Endothelial cell of umbilical vein (primary cell): Measurements from ENCODE around the gene DAB2IP. TPM values are rescaled to one million over a fixed set of nuclear protein-coding genes. Genes with fewer than 3 reads are reported as not detected.

Source experiments
- BruUV-seq: library from RNA; stranded (reverse); fragments of 400-500 nt; replicated peaks from 2 replicates; lab custom pipeline; 2021; lab: Mats Ljungman, UMichigan
- CTCF ChIA-PET: fragments of 300-600, 350-600 bp; sonication (Branson Sonifier 250); formaldehyde crosslinking; loops from one replicate; lab custom pipeline; 2021; ENCODE audit warnings: antibody characterized with exemption, inconsistent platforms; lab: Charles Lee
- POLR2A ChIA-PET: fragments of 300-600, 350-600 bp; sonication (Branson Sonifier 250); formaldehyde crosslinking; loops from one replicate; lab custom pipeline; 2021; ENCODE audit warnings: antibody characterized with exemption, inconsistent platforms; lab: Charles Lee
- DNase-seq: peaks from one replicate; pipeline ENCODE4 v3.0.0-alpha.2; 2011; ENCODE audit warnings: low read depth, low spot score
- FAIRE-seq: peaks from 2 replicates; lab custom pipeline; 2011; peaks lifted over from hg19 to GRCh38; lab: Jason Lieb, UNC
- H2AFZ ChIP-seq: 2 replicates; pipeline ENCODE4 v1.6.0; 2012; ENCODE audit warnings: low read depth, low read length, control low read depth, inconsistent platforms
- H3K27ac ChIP-seq: 2 replicates; pipeline ENCODE4 v1.5.1; 2011; ENCODE audit warnings: low read depth, mild to moderate bottlenecking, control low read depth, low read length, moderate library complexity; ENCODE audit not compliant: insufficient read depth
- H3K27me3 ChIP-seq, 2 experiments: 2 replicates each; pipeline versions ENCODE4 v1.6.0 to v1.6.1; 2011; ENCODE audit warnings: low read length in 2 of 2, mixed read lengths in 1 of 2; ENCODE audit not compliant: control insufficient read depth in 2 of 2, insufficient read depth in 2 of 2
- H3K36me3 ChIP-seq, 2 experiments: 2 replicates in 1 of 2; 3 replicates in 1 of 2; pipeline ENCODE4 v1.5.1; 2011; ENCODE audit warnings: low read length in 2 of 2, mild to moderate bottlenecking in 1 of 2, moderate library complexity in 1 of 2; ENCODE audit not compliant: control insufficient read depth in 2 of 2, insufficient read depth in 2 of 2; ENCODE audit errors: extremely low read depth in 1 of 2
- H3K4me1 ChIP-seq: 3 replicates; pipeline ENCODE4 v1.5.1; 2011; ENCODE audit warnings: mild to moderate bottlenecking, low read length; ENCODE audit not compliant: control insufficient read depth, insufficient read depth; ENCODE audit errors: extremely low read depth
- H3K4me2 ChIP-seq: 2 replicates; pipeline ENCODE4 v1.6.1; 2011; ENCODE audit warnings: low read length, control low read depth, mixed read lengths; ENCODE audit not compliant: insufficient read depth
- H3K4me3 ChIP-seq, 3 experiments: fragments of 200-600 bp in 1 of 3; sonication (generic), shearing (Covaris generic) in 1 of 3; replicated peaks in 1 of 3; 2 replicates each; pipeline ENCODE4 v1.5.1; 2011 to 2016; ENCODE audit warnings: control low read depth in 3 of 3, low read length in 3 of 3, mild to moderate bottlenecking in 2 of 3, inconsistent platforms in 1 of 3, low read depth in 1 of 3, moderate library complexity in 1 of 3; ENCODE audit not compliant: insufficient read depth in 1 of 3
- H3K79me2 ChIP-seq: 2 replicates; pipeline ENCODE4 v1.6.0; 2012; ENCODE audit warnings: low read length, inconsistent platforms; ENCODE audit not compliant: control insufficient read depth, insufficient read depth
- H3K9ac ChIP-seq: replicated peaks from 2 replicates; pipeline ENCODE3; 2011; ENCODE audit warnings: low read length, control low read depth; ENCODE audit not compliant: insufficient read depth; ENCODE audit errors: extremely low read depth
- H3K9me1 ChIP-seq: replicated peaks from 3 replicates; pipeline ENCODE4 v1.6.0; 2011; ENCODE audit warnings: mild to moderate bottlenecking, low read length; ENCODE audit not compliant: control insufficient read depth, insufficient read depth; ENCODE audit errors: extremely low read depth
- H3K9me3 ChIP-seq: replicated peaks from 2 replicates; pipeline ENCODE4 v1.5.1; 2012; ENCODE audit warnings: low read length, inconsistent platforms; ENCODE audit not compliant: control insufficient read depth, insufficient read depth
- H4K20me1 ChIP-seq: replicated peaks from 2 replicates; pipeline ENCODE3; 2011; ENCODE audit warnings: mild to moderate bottlenecking, low read length; ENCODE audit not compliant: control insufficient read depth, insufficient read depth; ENCODE audit errors: extremely low read depth
- CTCF ChIP-seq, 2 donors: IDR thresholded peaks; 1 replicate in 1 of 2; 2 replicates in 1 of 2; pipeline ENCODE4 v1.5.1; 2011; ENCODE audit warnings: low read length in 2 of 2, mild to moderate bottlenecking in 2 of 2, moderate library complexity in 2 of 2, control low read depth in 1 of 2, inconsistent platforms in 1 of 2, low read depth in 1 of 2; ENCODE audit not compliant: insufficient read depth in 1 of 2; ENCODE audit errors: extremely low read depth in 1 of 2
- EZH2 ChIP-seq: IDR thresholded peaks from 2 replicates; pipeline ENCODE4 v1.6.1; 2012; ENCODE audit warnings: borderline replicate concordance, low read depth, mild to moderate bottlenecking, moderate library complexity, low read length, inconsistent platforms; ENCODE audit not compliant: severe bottlenecking
- FOS ChIP-seq: IDR thresholded peaks from 2 replicates; pipeline ENCODE4 v1.6.1; 2011; ENCODE audit warnings: mild to moderate bottlenecking, low read length, moderate library complexity, borderline replicate concordance; ENCODE audit not compliant: insufficient read depth
- GATA2 ChIP-seq: IDR thresholded peaks from 2 replicates; pipeline ENCODE4 v1.7.0; 2011; ENCODE audit warnings: low read depth, mild to moderate bottlenecking, moderate library complexity, mixed read lengths, low read length; ENCODE audit not compliant: insufficient read length, insufficient read depth
- JUN ChIP-seq: IDR thresholded peaks from 2 replicates; pipeline ENCODE4 v1.6.1; 2011; ENCODE audit warnings: borderline replicate concordance, low read depth; ENCODE audit not compliant: insufficient read length, insufficient read depth
- MAX ChIP-seq: IDR thresholded peaks from 2 replicates; pipeline ENCODE4 v1.6.1; 2011; ENCODE audit not compliant: insufficient read depth, insufficient read length
- MYC ChIP-seq: IDR thresholded peaks from one replicate; pipeline ENCODE4 v1.6.1; 2011; ENCODE audit warnings: mild to moderate bottlenecking, low read depth, low read length
- POLR2A ChIP-seq: IDR thresholded peaks from 2 replicates; pipeline ENCODE4 v1.6.1; 2012; ENCODE audit warnings: low read depth, mild to moderate bottlenecking, control low read depth, low read length
- POLR2AphosphoS5 ChIP-seq: IDR thresholded peaks from 2 replicates; pipeline ENCODE4 v1.6.1; 2012; ENCODE audit warnings: low read depth, mild to moderate bottlenecking, control low read depth, low read length, moderate library complexity; ENCODE audit not compliant: insufficient read depth
- dilution Hi-C: fragments of 300-500 bp; cut with MboI; formaldehyde crosslinking; loops from one replicate; pipeline ENCODE4 v1.15.0; 2019; ENCODE audit warnings: low sequenced_read_pairs; ENCODE audit not compliant: extremely low pct_ligation_motif_present
- intact Hi-C: fragments of 100-400 bp; cut with micrococcal nuclease; formaldehyde crosslinking; loops from one replicate; pipeline ENCODE4 v1.10.0; 2022
- polyA plus RNA-seq, 4 experiments: library from polyadenylated mRNA; depleted of rRNA in 3 of 4; stranded (reverse) in 3 of 4; unstranded in 1 of 4; fragments of >200 nt; gene quantifications; 2 replicates each; pipeline versions ENCODE4 v1.2.1 to v1.2.3, GENCODE V29; 2011 to 2012; ENCODE audit warnings: missing spikeins in 1 of 4
- total RNA-seq: library from RNA; stranded (reverse); gene quantifications from 2 replicates; pipeline ENCODE4 v1.2.3, GENCODE V29; 2021

DAB2IP gene
- total and polyA plus RNA-seq, 2 donors (not counting 3 experiments of a cell fraction or from before 2014, with no cell fraction given): 29.2 to 53.6 TPM

- no peaks in the 10 kb centered on the region for H3K79me2 ChIP-seq
- no peak overlapping the region for H2AFZ ChIP-seq
- no peak overlapping the region for H3K4me2 ChIP-seq
- dilution Hi-C loops: no loop called here
- TF ChIP-seq GATA2 (no peak), CTCF (IDR thresholded peaks at IDR 0.05; ENCODE audit: extremely low read depth in 1 of 2, insufficient read depth in 1 of 2, low read depth in 1 of 2, low read length in 2 of 2) (no peak), JUN (no peak), MAX (no peak), FOS (no peak), POLR2A (no peak), POLR2AphosphoS5 (no peak), EZH2 (no peak), MYC (no peak)
- no peaks in the 10 kb centered on the region for H3K36me3 ChIP-seq
- H3K4me1 ChIP-seq: no peaks in the 10 kb centered on the region
- no peak overlapping the region for H3K4me3 ChIP-seq
- no peaks in the 10 kb centered on the region for H4K20me1 ChIP-seq
- intact Hi-C loops: no loop called here
- no peak overlapping the region for H3K9ac ChIP-seq
- FAIRE-seq: no peak
- DNase-seq: no peak
- H3K27me3 ChIP-seq: no peaks in the 10 kb centered on the region
- no TSS peak for BruUV-seq
- no peaks in the 10 kb centered on the region for H3K9me1 ChIP-seq
- H3K27ac ChIP-seq: no peak overlapping the region
- POLR2A ChIA-PET: no interaction called here
- CTCF ChIA-PET: no interaction called here
- H3K9me3 ChIP-seq: no peaks in the 10 kb centered on the region
These were observed 175.3 kb downstream of the DAB2IP start for GRCh38 chr9:121826711-121827110.
